T-helper 9 cell (primary cell): ENCODE results near the gene SCRN1.

ENCODE experiments used
- DNase-seq: peaks from one replicate; pipeline ENCODE4 v3.0.0-alpha.2; 2020
- total RNA-seq, 2 donors: gene quantifications; one replicate each; lab custom pipeline; 2026; lab: John Stamatoyannopoulos, UW

Gene SCRN1
- 8.0 to 26.7 reads per million in 2 donors for total RNA-seq

DNA sequence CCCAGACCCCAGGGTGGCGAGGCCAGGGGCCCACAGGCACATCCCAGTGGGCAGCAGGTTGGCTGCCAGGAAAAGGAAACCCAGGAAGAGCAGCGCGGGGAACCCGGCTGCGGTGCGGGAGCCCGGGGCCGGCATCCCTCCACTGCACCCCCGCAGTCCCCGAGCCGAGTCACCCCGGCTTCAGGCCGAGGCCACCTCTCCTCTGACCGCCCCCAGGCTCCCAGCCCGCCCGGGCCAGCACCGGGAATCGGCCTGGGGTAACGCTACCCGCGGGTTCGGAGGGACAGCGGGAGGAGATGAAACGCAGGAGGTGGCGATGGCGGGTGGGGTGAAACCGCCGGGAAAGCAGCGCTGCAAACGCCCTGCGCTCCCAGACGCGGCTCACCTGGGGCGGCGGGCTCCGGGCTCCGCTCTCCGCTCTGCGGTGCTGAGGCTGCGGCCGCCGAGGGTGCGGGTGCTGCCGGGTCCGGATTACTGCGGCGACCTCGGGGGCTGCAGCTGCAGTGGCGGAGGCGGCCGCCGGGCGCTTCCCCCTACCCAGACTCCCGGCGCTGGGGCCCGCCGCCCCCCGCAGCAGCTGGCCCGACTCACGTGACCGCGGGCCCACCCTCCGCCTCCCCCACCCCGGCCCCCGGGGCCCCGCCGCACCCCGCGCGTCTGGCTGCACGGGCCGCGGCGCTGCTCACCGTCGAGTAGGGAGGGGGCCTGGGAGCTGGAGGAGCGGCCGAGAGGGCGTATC, at the start of gene SCRN1:
Gene SCRN1, minus strand, starts transcription at position 545 of the 739 bp plus-strand sequence. CDS start 20,734 bp downstream, outside the sequence.
- DNase-seq = no peak

DNA sequence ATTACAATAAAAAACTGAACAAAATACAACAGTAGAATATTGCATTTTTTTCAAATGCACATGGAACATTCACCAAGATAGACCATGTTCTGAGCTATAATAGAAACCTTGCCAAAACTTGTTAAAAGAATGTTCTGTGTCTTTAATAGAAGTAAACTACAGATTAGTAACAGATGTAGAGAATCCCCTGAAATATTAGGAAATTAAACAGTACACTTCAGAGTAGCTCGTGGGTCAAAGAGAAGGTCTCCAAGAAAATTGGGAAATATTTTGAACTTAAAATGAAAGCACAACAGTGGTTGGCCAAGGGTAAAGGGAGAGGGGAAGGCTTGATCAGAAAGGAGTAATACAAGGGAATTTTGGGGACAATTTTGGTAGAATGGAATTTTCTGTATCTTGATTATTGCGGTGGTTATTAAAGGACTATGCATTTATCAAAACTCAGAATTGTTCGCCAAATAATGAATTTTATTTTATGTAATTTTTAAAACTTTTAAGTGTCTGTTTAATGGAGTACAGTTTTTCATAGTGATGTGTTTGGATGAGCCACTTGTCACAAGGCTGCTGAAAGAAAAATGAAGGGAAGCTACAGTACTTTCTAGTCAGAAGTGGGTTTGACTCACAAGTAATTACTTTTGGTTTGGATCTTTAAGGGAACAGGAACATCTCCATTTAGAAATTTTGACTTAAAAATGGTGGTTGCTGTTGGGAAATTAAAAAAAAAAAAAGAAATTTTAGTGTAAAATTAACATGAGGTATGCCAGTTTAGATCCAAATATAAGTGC, 48.8 kb upstream of the SCRN1 start:
- no peak for DNase-seq

DNA sequence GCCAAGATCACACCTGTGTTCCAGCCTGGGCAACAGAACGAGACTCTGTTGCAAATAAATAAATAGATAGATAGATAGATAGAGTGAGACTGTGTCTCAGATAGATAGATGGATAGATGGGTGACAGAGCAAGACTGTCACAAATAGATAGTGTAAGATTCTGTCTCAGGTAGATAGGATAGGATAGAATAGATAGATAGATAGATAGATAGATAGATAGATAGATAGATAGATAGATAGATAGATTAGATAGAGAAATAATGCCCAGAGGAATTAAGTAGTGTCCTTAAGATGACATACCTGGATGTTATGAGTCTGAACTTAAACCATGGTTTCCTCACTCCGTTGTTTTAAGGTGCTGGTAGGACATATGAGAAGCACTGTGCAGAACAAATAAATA, 46.6 kb upstream of the SCRN1 start:
- DNase-seq = no peak

DNA sequence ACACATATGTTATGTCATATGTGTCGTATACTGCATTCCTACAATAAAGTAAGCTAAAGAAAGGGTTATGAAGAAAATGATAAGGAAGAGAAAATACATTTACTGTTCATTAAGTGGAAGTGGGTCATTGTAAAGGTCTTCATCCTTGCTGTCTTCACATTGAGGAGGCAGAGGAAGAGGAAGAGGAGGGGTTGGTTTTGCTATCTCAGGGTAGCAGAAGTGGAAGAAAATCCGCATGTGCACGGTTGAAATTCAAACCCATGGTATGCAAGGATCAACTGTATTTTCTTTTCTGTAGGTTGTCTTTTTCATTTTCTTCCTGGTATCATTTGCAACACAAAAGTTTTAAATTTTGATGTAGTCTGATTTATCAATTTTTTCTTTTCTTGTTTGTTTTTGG, 44.9 kb upstream of the SCRN1 start:
- DNase-seq = no peak

DNA sequence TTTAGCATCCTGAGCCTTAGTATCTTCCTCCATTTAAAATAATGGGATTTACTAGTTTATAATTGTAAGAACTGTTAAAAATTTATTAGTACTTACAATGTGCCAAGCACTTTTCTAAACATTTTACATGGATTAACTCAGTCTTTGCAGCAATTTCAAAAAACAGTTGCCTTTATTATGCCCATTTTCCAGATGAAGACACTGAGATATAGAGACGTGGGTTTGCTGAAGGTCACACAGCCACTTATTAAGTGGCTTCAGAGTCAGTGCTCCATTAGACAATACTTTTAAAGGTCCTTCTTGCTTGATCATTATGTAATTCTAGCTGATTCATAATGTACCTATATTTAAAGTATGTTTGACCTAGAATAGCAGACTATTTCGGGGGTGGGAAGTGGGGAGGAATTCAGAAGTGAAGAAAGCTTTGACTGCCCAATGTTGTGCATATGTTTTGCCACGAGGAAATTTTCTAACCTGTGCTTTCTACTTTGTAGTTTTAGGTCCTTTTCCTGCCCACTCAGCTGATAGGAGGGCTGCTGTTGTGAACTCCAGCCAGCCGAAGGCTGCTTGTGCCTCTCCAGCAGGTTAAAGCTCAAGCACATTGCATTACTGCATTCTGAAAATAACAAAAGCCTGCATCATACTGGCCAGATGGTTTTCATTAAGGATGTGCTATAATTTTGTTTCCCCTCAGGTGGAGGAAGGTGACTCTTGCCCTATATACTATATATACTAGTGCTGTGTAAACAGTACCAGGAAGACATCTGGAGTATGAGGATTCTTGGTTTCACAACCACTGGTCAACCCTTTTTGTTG, 42.9 kb upstream of the SCRN1 start:
- no peak for DNase-seq

DNA sequence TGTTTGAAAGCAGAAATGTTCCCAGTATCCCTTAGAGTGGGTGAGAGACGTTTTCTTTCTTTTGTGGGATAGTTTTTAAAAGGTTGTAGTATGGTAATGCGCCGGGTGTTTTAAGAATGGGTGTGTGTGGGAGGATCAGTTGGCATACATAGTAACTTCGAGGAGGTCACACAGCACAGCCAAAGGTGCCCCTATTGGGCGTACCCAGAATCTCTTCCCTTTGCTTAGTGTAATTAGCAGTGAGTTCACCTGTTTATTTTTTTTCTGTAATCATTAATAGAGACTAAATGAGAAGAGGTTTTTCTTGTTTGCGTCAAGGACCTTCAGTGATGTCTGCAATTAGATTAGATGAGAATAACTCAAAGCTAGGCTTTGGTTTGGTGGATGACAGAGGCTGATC, 40.1 kb upstream of the SCRN1 start:
- no peak for DNase-seq

GRCh38 chr7:30028749-30029635, 39.4 kb upstream of the SCRN1 start:
- DNase-seq = no peak

GRCh38 chr7:30028216-30028748, 38.7 kb upstream of the SCRN1 start, which contains the start of gene PLEKHA8:
PLEKHA8 (plus strand) TSS chr7:30028412; CDS start chr7:30028763, 351 bp downstream.
- peak; percentile 86 for DNase-seq

- DNase-seq = no peak
Measured at GRCh38 chr7:30027740-30028215, 38.2 kb upstream of the SCRN1 start.

- DNase-seq = peak; percentile 10
Measured at GRCh38 chr7:30027065-30027456, 37.5 kb upstream of the SCRN1 start.

- DNase-seq = peak; percentile 85
Measured at GRCh38 chr7:30026229-30027064, 36.8 kb upstream of the SCRN1 start, which contains the start of gene FKBP14. FKBP14 (minus strand) TSS chr7:30026702; CDS start chr7:30026508, 194 bp downstream.

- no peak for DNase-seq
Measured at GRCh38 chr7:30023524-30023923, 33.9 kb upstream of the SCRN1 start.

GRCh38 chr7:30022991-30023390, 33.4 kb upstream of the SCRN1 start:
- DNase-seq = no peak

DNA sequence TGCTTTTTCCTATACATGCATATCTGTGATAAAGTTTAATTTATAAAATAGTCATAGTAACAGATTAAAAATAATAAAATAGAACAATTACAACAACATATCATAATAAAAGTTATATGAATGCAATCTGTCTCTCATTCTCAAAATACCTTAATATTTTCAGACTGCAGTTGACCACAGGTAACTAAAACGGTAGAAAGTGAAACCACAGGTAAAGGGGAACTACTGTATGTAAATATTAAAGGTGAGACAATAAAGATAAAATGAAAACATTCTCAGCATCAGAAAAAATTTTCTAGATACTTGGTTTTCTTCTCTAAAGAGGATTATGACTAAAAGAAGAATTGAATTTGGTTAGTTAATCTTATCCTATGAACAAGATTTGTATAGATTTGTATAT, 30.9 kb upstream of the SCRN1 start:
- DNase-seq = no peak

DNA sequence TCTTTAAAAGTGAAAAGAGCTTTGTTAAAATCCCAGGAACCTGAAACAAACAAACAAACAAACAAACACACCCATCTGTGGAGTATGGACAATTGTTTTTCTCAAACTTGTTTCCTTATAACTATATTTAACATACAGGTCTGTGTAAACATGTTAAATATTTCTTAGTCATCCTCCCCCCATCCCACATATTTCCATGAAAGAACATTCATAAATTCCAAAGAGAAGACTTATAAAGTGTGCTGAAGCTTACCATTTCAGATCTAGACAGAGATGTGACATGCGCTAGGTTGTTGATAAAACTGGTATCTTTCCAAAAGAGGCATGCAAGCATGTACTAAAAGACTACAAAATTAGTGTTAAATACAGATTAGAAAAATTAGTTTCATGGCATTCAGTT, 30.4 kb upstream of the SCRN1 start:
- no peak for DNase-seq

DNA sequence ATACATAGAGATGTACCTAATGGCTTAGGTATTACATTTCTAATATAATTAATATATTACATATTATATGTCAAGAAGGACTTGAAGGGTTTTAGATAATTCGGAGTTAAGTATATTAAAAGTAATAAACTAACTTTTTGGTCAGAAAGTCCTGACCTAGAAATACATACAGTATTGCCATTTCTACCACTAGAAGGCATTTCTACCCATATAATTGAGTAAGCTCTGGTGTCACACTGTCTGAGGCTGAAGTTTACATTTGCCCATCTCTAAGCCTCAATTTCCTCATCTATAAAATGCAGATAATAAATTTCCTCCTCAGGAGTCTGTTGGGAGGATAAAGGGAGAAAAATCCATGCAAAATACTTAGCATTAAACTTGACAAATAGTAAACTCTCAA, 29.8 kb upstream of the SCRN1 start:
- DNase-seq = no peak

DNA sequence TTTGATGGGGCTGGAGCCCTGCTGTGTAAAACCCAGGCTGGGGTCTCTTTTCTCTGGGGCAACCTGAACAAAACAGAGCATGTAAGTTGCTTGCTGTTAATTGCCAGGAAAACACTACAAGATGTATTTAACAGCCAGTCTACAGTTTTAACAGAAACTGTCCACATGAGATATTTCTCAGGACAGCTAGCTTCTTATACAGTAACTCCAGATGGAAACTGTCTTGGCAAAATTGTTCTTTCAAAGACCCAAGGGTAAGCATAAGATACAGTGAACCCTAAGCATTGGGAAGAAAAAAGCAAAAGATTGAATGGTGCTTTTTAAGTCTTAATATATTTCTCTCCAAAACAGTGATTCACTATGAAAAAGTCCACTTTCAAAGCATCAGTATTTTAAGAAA, 28.9 kb upstream of the SCRN1 start:
- DNase-seq = no peak

- DNase-seq = no peak
Measured at GRCh38 chr7:30012757-30013156, 23.2 kb upstream of the SCRN1 start.

DNA sequence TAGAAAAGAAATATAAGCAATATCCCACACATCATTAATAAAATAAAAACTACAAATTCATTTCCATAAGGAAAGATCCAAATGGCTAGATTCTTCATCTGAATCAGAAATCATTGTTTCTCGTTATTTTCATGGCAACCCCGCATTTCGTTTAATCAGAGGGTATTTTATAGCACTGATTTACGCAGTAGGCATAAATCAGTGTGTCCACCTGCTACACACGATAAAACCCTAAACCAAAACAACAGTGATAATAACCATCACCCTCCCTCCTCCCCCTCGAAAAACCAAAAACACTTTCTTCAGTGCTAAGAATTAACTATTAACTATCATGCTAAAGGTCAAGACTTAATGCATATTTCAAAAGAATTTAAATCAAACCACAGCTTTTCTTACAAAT, 20.4 kb upstream of the SCRN1 start:
- no peak for DNase-seq

DNA sequence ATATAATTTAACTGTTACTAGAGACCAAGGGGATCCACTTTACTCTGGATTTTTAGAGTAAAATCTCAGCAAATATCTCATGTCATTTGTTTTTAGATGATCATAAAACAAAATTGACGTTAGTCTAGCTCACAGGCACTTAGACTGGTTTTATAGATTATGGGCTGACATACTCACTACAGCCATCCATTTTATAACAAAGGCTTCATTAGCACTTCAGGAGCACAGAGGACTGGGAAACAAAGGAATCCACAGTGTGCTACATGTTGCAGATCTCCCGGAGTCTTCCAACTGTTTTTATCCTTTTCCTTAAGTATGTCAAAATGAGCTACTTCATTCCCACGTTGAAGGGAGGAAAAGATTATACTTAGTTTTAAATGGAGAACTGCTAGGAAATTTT, 15.9 kb upstream of the SCRN1 start:
- no peak for DNase-seq

- DNase-seq = no peak
Measured at GRCh38 chr7:30003098-30003497, 13.5 kb upstream of the SCRN1 start.
